Glutamatergic neuron (in vitro differentiated cells): ENCODE results near the gene TICRR. TPM values are rescaled to one million over a fixed set of nuclear protein-coding genes. Genes with fewer than 3 reads are reported as not detected.

ENCODE experiments used
- DNase-seq: peaks from one replicate; pipeline ENCODE4 v3.0.0; 2022
- H3K27ac Mint-ChIP-seq: one replicate; pipeline ENCODE4 v1.8.0; 2020; ENCODE audit warnings: mild to moderate bottlenecking, mixed read lengths, inconsistent platforms; ENCODE audit not compliant: unreplicated experiment
- H3K27me3 Mint-ChIP-seq: one replicate; pipeline ENCODE4 v1.8.0; 2020; ENCODE audit warnings: mild to moderate bottlenecking, moderate library complexity, mixed read lengths, inconsistent platforms; ENCODE audit not compliant: unreplicated experiment
- H3K36me3 Mint-ChIP-seq: one replicate; pipeline ENCODE4 v1.8.0; 2020; ENCODE audit warnings: mild to moderate bottlenecking, mixed read lengths, inconsistent platforms; ENCODE audit not compliant: unreplicated experiment
- H3K4me1 Mint-ChIP-seq: one replicate; pipeline ENCODE4 v1.8.0; 2020; ENCODE audit warnings: mild to moderate bottlenecking, low read depth, mixed read lengths, inconsistent platforms; ENCODE audit not compliant: unreplicated experiment
- H3K4me3 Mint-ChIP-seq: one replicate; pipeline ENCODE4 v1.8.0; 2020; ENCODE audit warnings: mild to moderate bottlenecking, mixed read lengths, inconsistent platforms; ENCODE audit not compliant: unreplicated experiment
- H3K9me3 Mint-ChIP-seq: one replicate; pipeline ENCODE4 v1.8.0; 2020; ENCODE audit warnings: mild to moderate bottlenecking, moderate library complexity, mixed read lengths, inconsistent platforms; ENCODE audit not compliant: unreplicated experiment
- CTCF ChIP-seq: fragments of 200-600 bp; sonication (generic); IDR thresholded peaks from one replicate; pipeline ENCODE4 v1.5.0; 2021; ENCODE audit not compliant: partially characterized antibody, unreplicated experiment
- total RNA-seq: library from RNA; stranded (reverse); fragmentation: NEBNext Ultra II Directional; extraction: Animal tissue kit (Norgen Biotek cat#: 25700); gene quantifications from one replicate; pipeline ENCODE4 v1.2.1, GENCODE V29; 2021; ENCODE audit not compliant: unreplicated experiment

The TICRR gene
- total RNA-seq, 1 donor from 2014 or later, result 2.7 TPM

GRCh38 chr15:89669309-89669865 is 94.1 kb downstream of the TICRR start:
- no peak for TF ChIP-seq CTCF
- H3K27ac Mint-ChIP-seq, result no peak overlapping the region
- H3K27me3 Mint-ChIP-seq, result peaks cover 6% of the 10 kb centered on the region

GRCh38 chr15:89669941-89670340 is 94.7 kb downstream of the TICRR start:
- Mint-ChIP-seq H3K9me3 (peaks cover 3% of the 10 kb centered on the region), H3K27me3 (peaks cover 6% of the 10 kb centered on the region), H3K4me1 (peaks cover 4% of the 10 kb centered on the region), H3K36me3 (no peaks in the 10 kb centered on the region), H3K4me3 (no peak overlapping the region), H3K27ac (no peak overlapping the region)
- DNase-seq, result no peak
- TF ChIP-seq CTCF, result no peak

More at GRCh38 chr15:89669309-89669865, 94.1 kb downstream of the TICRR start:
- Mint-ChIP-seq H3K36me3 (no peaks in the 10 kb centered on the region), H3K9me3 (peaks cover 3% of the 10 kb centered on the region), H3K4me3 (no peak overlapping the region), H3K4me1 (peaks cover 5% of the 10 kb centered on the region)
- no peak for DNase-seq

GRCh38 chr15:89670971-89671560 is 95.8 kb downstream of the TICRR start:
- Mint-ChIP-seq H3K4me1 (peaks cover 4% of the 10 kb centered on the region), H3K36me3 (no peaks in the 10 kb centered on the region), H3K4me3 (no peak overlapping the region), H3K9me3 (peaks cover 3% of the 10 kb centered on the region), H3K27ac (no peak overlapping the region), H3K27me3 (peaks cover 6% of the 10 kb centered on the region)
- TF ChIP-seq CTCF, result no peak
- DNase-seq, result no peak

DNA sequence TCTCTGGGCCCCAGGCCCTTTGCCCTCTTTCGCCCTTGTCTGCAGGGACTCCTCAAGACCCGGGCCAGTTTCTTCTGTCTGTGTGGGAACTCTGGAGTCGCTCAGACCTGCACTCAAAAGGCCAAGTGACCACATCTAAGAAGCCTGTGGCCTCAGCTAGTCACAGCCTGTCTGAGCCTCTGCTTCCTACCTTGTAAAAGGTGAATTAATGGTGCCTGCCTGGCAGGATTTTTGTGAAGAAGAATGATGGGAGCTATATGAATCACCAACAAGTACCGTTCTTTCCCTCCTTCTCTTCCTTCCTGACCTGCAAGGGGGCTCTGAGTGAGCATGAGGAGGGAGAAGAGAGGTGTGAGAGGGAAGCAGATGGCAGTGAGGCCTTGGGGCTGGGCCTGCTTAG is 96.4 kb downstream of the TICRR start:
- Mint-ChIP-seq H3K27ac (no peak overlapping the region), H3K36me3 (no peaks in the 10 kb centered on the region), H3K9me3 (peaks cover 3% of the 10 kb centered on the region), H3K4me1 (peaks cover 4% of the 10 kb centered on the region), H3K4me3 (no peak overlapping the region), H3K27me3 (peaks cover 6% of the 10 kb centered on the region)
- no peak for DNase-seq
- TF ChIP-seq CTCF, result no peak

- DNase-seq, result no peak
- H3K36me3 Mint-ChIP-seq, result no peaks in the 10 kb centered on the region
- peaks cover 4% of the 10 kb centered on the region for H3K4me1 Mint-ChIP-seq
- TF ChIP-seq CTCF, result no peak
- H3K27me3 Mint-ChIP-seq, result peaks cover 6% of the 10 kb centered on the region
- peaks cover 3% of the 10 kb centered on the region for H3K9me3 Mint-ChIP-seq
- H3K4me3 Mint-ChIP-seq, result no peak overlapping the region
- H3K27ac Mint-ChIP-seq, result no peak overlapping the region
Measured at GRCh38 chr15:89672221-89673164, 97.2 kb downstream of the TICRR start.
